ENCODE measurements around the gene NR1H2. TPM values are rescaled to one million over a fixed set of nuclear protein-coding genes. Genes with fewer than 3 reads are reported as not detected.

NR1H2 gene
- total RNA-seq, 4 donors from 2014 or later: 45.3 to 115 (median 61.4) TPM

- H3K27ac ChIP-seq: no peak overlapping the region
- intact Hi-C loops (cut with DNase I; ENCODE audit: low total_unique reads): no loop called here
- H3K27me3 ChIP-seq: peaks cover 0 to 7% of the 10 kb centered on the region in 2 donors
Measured at GRCh38 chr19:50427997-50428425, 51.8 kb downstream of the NR1H2 start.

GRCh38 chr19:50428772-50429463, 52.7 kb downstream of the NR1H2 start:
- no peak overlapping the region for H3K4me3 ChIP-seq
- no peaks in the 10 kb centered on the region for H3K4me1 ChIP-seq
- intact Hi-C loops (cut with DNase I; ENCODE audit: low total_unique reads): no loop called here
- H3K27me3 ChIP-seq: peaks cover 0 to 7% of the 10 kb centered on the region in 2 donors
- no peak overlapping the region for H3K27ac ChIP-seq
- H3K36me3 ChIP-seq: no peaks in the 10 kb centered on the region
- TF ChIP-seq POLR2A (IDR thresholded peaks at IDR 0.05): no peak
- TF ChIP-seq CTCF (IDR thresholded peaks at IDR 0.05): no peak
- no peak for DNase-seq
- H3K9me3 ChIP-seq: no peaks in the 10 kb centered on the region

More at GRCh38 chr19:50427997-50428425, 51.8 kb downstream of the NR1H2 start:
- DNase-seq: peak; percentile 43 to 67
- H3K4me1 ChIP-seq: no peaks in the 10 kb centered on the region
- peak in 1 of 2 donors; percentile 32 for TF ChIP-seq POLR2A (IDR thresholded peaks at IDR 0.05)
- TF ChIP-seq CTCF (IDR thresholded peaks at IDR 0.05): no peak
- H3K4me3 ChIP-seq: no peak overlapping the region
- no peaks in the 10 kb centered on the region for H3K9me3 ChIP-seq
- H3K36me3 ChIP-seq: no peaks in the 10 kb centered on the region

- H3K4me1 ChIP-seq: no peaks in the 10 kb centered on the region
- H3K4me3 ChIP-seq: peak overlapping the region; percentile 36 to 42
- intact Hi-C loops (cut with DNase I; ENCODE audit: low total_unique reads): no loop called here
- H3K27ac ChIP-seq: no peak overlapping the region
- H3K27me3 ChIP-seq: peaks cover 0 to 7% of the 10 kb centered on the region in 2 donors
- no peak for DNase-seq
- no peaks in the 10 kb centered on the region for H3K9me3 ChIP-seq
- TF ChIP-seq CTCF (IDR thresholded peaks at IDR 0.05) (no peak), POLR2A (IDR thresholded peaks at IDR 0.05) (no peak)
- no peaks in the 10 kb centered on the region for H3K36me3 ChIP-seq
Measured at GRCh38 chr19:50430888-50431342, 54.7 kb downstream of the NR1H2 start.

GRCh38 chr19:50431343-50432220, 55.3 kb downstream of the NR1H2 start:
- peak; percentile 76 to 81 for DNase-seq
- Histone ChIP-seq H3K27me3 (peaks cover 0 to 7% of the 10 kb centered on the region in 2 donors), H3K4me3 (peak overlapping the region; percentile 36 to 42), H3K27ac (peak overlapping the region in 1 of 2 donors; percentile 20), H3K4me1 (no peaks in the 10 kb centered on the region), H3K36me3 (no peaks in the 10 kb centered on the region), H3K9me3 (no peaks in the 10 kb centered on the region)
- intact Hi-C loops (cut with DNase I; ENCODE audit: low total_unique reads): no loop called here
- TF ChIP-seq POLR2A (IDR thresholded peaks at IDR 0.05) (no peak), CTCF (IDR thresholded peaks at IDR 0.05) (no peak)

Measured in uterus (tissue), 4 donors.